GM19395 (cell line): ENCODE measurements around the gene TH.

Experiments
- ATAC-seq: cut with Tn5 transposase; IDR thresholded peaks from one replicate; pipeline ENCODE4 v1.9.1; 2021; ENCODE audit warnings: mild to moderate bottlenecking, moderate library complexity; ENCODE audit not compliant: unreplicated experiment

Gene TH

DNA sequence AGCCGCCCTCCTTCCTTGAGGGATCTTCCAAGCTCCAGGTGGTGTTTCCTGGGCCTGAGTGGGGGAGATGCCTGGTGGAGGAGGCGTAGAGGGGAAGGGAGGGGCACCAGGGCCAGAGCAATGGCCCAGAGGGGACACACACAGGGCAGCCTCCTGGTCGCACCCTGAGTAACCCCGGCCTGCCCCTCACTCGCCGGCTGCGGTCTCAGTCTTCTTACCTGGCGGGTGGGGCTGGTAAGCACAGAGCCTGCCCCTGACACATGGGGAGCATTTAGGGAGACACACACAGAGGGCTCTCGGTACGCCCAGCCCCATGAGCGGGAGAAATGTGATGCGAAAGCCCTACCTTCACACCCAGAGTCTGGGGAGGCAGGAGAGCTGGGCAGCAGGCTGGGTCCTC, 56.3 kb downstream of the TH start:
- no peak for ATAC-seq

DNA sequence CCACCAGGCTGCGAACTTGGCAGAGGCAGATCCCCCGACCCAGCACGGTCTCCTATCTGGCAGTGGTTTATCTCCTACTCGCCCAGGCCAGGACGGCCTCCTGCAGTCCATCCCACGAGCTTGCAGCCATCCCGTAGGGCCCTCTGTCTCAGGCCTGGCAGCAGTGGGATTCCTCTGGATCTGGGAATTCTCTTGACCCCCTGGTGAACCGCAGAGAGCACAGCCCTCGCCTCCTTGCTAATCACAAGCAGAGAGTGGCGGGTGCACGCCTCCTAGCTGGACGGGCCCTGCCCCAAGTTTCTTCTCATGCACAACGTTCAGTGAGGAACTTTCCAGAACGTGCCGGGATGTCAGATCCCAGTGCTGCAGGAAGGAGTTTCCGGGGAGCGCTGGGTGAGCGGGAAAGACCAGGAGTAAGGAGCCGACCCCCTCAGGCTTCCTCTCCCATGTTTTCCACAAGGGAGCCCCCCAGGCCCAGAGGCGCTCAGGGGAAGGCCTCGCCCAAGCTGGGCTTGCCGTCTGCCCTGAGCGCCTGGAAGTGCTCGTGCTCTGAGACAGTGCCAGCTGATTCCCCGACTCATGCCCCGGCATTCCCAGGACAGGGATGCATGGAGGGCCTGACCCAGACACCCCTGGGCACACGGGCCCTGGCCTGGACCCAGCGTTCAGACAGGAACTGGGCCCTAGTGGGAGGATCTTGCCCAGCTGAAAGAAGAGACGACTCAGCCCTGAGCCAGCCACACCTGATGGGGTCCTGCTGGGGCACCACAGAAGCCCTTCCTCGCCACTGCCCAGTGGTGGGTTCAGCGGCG, 57.0 kb downstream of the TH start:
- no peak for ATAC-seq
